ENCODE data around the gene GYPA.
"Not testable (repeated sequence)": the region's sequence is repeated elsewhere in the genome, so short reads cannot be mapped to it uniquely, and the experiment has no call there.

GYPA gene

DNA sequence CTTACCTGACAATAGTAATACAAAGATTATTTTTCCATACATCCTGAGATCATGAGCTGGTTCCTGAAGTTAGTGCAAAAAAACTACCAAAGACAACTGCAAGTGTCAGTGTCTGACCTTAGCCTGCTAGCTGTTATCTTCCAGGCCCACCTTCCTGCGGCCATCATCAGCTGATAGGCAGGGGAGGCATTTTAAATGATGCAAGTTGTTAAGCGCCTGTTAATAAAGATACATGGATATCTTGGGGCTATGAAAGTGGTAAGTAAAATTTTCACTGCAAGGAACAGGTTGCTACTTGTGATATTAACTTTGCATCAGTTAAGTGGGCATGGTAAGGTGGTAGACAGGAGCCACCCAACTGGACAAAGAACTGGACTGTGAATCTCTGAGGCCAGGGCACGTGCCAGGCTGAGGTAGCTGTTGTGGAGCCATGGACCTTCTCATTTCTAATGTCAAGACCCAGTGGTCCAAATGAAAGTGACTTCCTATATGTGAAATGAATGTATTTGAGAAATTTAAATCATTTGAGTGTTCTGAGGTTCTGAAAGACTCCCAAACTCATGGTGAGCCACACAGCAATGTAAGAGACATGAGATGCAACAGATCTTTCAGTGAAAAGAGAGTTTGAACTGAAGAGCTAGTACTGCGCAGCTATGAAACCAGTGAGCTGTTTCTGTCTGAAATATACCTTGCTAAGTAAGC, at the start of gene GYPA:
TSS of gene GYPA (minus strand) at position 125 of the 702 bp plus-strand sequence. CDS start at position 42, 83 bp downstream.
- DNase-seq (ENCODE audit: low spot score): not testable (repeated sequence)

DNA sequence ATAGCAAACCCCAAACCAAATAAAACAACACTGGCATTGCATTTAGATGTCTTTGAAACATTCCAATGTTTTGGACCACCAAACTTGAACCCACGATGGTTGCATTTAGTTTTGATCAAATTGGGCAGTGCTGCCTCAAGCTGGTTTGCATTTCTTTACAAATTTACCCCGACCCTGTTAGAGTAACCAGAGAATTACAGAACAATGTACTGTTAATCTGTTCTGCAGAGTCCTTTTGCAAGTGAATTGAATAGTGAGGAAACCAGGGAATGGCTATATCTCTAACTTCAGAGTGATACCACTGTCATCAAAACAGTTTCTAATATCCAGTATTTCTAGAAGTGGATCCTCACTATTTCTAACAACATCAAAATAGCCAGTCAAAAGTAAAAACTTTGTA, 49.5 kb upstream of the GYPA start:
- DNase-seq (ENCODE audit: low spot score): no peak

DNA sequence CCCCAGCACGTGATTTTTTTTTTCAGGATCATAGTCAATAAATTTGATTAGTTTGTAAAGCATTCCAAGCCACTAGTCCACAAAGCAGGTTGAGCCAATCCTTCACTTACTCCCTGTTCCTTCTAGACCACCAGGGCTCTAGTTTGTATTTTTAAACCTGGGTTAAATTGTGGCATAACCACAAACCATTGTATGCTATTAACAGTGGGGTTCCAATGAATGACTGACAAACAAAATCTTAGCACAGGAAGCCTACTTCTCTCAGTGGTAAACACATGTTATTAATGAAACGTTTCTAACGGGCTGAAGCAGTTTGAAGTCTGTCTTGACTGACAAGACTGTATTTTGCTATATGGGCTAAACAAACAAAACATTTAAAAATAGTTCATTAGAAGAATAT, 48.6 kb upstream of the GYPA start:
- no peak for DNase-seq (ENCODE audit: low spot score)

DNA sequence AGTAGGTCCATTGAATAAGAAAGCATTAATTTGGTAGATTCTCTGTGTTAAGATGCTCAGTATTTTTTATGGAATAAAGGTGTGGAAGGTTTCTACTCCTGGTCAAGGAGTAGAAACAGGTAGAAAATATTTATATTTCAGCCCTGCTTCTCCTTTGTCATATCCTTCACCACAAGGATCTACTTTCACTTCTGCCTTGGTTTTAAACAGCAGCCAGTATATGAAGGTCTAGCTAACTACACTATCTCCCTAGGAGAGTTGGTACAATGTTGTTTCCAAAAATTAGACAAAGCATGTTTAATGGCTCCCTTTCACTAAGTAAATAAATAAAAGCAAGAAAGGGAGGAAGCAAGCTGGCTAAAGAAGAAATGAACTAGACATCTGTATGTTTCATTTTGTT, 44.6 kb upstream of the GYPA start:
- DNase-seq (ENCODE audit: low spot score): no peak

DNA sequence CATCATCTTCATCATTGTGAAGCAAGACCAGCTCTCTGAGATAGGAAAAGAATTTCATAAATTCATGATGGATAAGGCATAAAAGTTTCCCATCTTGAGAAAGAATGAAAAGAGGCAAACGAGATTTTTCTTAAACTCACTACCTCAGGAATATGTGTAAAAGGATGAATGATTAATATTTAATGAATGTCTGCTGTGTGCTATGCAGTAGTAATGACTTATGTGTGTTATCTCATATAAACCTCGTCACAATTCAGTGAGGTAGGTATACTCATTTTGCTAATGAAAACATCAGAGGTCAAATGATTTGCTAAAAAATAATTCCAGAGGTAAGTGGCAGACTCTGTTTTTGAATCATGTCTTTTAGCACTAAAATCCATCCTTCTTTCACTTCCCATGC, 42.6 kb upstream of the GYPA start:
- DNase-seq (ENCODE audit: low spot score): no peak

DNA sequence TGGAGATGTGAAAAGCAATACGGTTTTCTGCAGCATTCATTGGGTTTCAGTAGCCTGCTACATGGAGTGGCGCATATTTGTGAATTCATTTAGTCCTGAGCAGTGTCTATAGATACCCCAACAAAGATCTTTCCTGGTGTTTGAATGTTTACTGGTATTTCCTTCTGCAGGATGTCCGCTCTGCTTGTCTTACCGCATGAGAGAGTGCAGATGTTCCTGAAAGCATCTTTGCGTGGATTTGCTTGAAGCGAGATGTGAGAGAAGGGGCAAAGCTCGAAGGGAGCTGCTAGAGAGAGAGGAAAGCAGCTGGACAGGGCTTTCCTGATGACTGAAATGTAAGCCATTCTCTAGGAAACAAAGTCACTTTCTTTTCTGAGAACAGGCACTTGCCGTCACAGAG, 40.9 kb upstream of the GYPA start:
- DNase-seq (ENCODE audit: low spot score): no peak

DNA sequence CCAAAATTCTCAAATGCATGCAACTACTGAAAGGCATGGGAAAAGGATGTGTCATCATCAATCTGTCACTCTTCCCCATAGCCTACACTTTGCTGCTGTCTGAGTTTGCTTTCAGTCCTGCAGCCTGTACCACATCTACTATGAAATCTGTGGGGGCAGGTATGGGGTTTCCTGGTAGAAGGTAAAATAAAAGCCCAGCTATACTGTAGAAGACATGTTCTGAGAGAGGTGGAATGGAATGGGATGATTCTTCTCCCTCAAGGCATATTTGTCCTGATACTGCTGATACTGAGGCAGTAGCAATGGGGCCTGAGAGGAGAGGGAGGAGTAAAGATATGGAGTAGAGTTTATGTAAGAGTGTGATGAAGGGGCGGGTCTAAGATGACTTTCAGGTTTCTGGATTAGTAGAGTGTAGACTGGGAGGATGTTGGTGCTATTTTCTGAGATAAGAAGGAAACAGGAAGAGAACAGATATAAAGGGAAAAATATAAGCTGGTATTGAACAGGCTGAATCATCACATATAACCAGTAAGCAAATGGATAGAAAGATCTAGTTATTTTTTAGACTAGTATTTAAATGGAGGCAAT, 38.7 kb upstream of the GYPA start:
- no peak for DNase-seq (ENCODE audit: low spot score)

DNA sequence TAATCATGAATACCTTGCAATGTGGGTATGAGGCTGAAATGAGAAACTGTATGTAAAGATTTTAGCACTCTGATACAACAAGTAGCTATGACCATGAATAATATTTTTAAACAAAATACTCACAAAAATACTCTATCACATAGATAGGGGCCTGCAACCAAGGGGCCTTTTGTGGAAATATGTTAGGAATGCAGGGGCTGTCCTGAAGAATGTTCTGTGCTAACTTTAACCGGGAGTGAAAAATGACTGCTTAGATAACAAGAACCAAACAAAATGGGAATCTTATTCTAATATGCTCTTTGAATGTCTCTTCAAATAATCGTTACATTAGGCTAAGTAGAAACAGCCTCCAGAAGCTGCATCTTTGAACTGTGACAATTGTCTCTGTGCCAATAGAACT, 37.9 kb upstream of the GYPA start:
- DNase-seq (ENCODE audit: low spot score): no peak

DNA sequence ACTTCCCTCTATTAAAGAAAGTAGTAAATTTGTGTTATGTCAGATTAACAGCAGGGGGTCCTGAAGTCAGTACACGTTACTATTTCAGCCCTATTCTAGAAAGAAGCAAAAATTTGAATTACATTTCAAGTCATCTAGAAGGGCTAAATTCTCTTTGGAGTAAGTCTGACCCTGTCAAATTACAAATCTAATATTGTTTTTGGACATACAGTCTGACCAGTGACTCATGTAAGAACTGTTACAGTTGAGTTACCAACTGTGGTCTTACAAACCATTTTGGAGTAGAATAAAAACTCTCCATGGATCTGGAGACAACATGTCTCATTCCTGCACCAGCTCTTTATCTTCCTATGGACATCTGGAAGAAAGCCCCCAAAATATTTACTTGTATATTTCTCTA, 36.0 kb upstream of the GYPA start:
- DNase-seq (ENCODE audit: low spot score): no peak

DNA sequence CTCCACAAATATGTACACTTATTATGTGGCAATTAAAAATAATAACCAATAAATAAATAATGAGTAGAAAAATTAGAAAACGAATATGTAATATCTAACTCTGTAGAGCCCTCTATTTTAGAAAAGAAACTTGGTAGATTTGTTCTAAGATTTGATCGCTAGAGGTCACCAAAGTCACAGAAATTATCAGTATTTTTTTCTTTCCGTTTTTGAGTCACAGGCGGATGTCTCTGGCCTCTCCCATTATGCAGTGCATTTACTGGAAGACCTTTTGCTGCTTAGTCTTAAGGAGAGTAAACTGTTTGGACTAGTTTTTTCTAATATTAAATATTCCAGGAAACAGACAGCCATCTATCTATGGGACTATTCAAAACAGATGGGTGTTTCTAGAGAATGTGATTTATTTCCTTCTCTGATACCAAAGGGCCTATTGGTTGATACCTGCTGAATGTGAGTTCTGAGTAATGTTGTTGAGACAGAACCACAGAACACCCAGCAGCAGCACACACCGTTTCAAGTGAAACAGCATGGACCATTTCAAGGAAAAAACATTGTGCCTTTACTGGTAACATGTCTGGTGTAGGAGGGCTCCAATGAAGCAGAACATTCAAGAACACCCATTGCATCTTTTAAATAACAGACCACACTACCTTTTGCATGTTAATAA, 34.0 kb upstream of the GYPA start:
- DNase-seq (ENCODE audit: low spot score): peak; percentile 54

DNA sequence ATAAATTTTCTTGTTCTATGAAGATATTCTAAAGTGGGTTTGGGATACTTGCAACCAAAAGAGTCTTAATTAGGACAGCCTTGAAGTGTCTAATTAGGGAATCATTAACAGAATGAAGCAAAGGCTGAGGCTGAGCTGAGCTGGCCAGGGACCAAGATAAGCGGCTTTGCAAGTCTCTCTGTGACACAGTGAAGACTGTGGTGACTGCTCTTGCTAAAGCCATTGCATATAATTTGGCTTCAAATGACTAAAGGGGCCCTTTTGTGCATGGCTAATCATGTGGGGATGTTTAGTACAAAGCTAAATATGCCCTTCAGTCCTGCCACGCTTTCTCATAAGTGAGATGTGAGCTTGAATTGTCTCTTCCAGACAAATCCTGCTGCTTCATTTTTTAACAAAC, 31.2 kb upstream of the GYPA start:
- no peak for DNase-seq (ENCODE audit: low spot score)

DNA sequence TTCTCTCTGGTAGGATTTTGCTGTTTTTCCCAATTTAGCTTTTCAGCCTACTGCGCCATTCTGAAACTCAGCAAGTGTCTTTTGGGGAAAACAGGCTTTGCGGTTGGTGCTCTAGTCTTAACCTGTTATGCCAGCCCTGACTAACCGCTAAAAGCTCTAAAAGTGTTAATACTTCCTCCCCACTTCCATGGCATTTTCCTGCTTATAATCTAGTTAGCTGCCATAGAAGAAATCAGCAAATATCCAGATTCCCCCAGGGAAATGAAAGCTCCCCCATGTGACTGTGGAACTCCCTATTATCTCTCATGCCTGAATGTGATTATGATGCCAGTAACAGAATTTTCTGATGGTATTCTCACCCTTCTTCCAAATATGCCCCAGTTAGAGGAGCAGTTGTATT, 28.7 kb upstream of the GYPA start:
- DNase-seq (ENCODE audit: low spot score): no peak

DNA sequence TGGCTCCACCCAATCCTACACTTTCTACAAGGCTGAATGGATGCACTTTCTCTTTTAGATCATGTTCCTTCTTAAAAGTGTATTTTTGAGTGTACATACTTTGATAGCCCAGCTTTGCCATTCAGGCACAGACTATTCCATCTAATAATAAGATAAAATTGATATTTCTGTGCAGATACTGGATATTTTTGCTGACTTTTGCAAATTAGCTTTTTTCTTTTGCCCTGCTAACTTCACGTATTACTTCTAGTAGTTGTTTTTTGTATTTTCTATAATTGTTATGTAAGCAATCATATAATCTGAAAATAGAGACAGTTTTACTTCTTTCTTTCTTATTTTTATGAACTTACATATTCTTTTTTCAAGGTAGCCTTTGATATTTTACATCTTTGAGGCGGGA, 13.5 kb upstream of the GYPA start:
- no peak for DNase-seq (ENCODE audit: low spot score)

DNA sequence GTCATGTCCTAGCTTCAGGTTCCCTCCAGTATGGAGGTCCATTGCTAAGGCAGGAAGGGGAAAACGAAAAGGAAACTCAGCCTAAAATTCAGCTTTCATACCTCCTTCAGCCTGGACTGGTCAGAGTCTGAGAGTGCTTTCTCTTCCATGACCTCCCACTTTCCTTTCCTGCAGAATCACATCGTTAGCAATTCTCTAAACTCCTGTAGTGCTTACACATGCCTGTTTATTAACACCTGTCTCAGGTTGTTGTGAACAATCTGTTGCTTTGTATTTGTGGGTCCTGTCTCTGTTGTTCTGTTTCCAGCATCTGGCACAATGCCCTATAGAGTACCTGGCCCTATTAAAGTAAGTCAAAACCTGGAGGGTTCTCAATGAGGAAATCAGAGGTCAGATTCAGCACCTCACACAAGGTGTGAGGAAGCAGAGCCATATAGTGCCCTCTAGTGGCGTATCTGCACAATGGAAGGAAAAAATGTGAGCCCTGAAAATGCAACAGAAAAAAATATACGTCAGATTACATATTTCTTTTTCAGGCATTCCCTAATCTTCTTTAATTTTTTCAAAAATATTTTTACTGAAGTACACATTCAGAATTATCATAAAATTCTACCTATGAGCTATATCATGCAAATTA, 2.3 kb upstream of the GYPA start:
- peak; percentile 36 for DNase-seq (ENCODE audit: low spot score)

DNA sequence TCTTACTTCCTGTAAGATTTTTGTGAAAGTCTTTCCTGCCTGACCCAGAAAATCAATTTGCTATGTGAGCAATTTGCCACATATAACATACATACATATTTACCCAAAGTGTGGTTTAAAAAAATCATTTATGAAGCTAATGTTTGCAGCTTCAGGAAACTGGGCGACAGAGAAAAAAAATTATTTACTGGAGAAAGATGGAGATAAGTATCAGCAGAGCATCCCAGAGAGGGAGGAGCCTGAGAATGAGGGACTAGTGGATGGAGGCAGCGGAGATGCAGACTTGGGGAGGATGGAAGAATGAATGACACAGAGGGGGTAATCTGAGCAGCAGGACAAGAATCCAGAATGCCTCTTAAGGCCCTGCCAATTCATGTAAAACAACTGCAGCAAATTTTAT, 975 bp upstream of the GYPA start:
- no peak for DNase-seq (ENCODE audit: low spot score)

DNA sequence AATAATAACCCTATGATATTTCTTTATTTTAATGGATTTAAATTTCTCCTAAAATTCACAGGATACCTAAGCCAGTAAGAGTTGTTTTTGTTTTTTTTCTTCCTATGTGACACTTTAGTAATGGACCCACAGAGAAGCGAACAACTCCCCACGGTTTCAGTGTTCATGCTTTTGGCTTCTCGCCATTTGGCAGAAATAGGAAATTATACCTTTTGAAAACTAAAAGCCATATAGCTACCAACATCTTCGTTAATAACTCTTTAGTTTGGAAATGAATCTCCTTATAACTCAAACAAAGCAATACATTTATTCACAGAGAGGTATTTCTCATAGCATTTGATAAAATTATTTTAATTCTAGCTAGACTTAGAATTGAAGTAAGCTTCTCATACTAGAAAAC, 527 bp downstream of the GYPA start:
- DNase-seq (ENCODE audit: low spot score): not testable (repeated sequence)

DNA sequence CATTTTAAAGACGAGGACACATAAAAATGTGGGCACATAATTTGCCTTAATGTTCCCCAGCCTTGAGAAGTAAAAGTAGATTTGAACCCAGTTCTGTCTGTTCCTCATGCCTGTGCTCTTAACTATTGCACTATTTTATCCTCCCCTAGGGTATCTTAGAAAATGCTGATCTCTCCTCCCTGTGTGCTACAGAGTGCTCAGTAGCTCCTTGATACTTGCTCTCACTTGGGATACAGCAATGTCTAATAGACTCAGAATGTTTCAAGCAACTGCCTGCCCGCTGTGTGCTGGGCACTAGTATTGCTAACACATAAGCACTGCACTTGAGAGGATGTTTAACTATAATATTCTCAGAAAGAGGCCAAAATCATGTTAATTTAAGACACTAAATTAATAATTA, 971 bp downstream of the GYPA start:
- DNase-seq (ENCODE audit: low spot score): not testable (repeated sequence)

DNA sequence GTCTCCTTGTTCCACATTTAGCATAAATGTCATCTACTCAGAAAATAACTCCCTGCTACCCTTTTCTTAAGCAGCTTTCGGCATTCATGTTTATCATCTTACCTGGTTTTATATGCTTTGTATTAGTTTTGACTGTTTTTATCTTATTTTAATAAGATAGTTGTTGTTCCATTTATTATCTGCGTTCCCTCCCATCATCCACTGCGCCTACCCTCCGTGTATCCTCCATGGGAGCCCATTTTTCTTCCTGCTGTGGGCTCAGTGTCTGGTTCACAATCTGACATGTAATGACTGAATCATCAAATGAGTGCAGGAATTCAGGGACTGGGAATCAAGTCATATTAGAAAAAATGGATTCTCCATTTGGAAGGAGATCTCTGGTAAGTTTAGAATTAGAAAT, 2.3 kb downstream of the GYPA start:
- DNase-seq (ENCODE audit: low spot score): not testable (repeated sequence)

DNA sequence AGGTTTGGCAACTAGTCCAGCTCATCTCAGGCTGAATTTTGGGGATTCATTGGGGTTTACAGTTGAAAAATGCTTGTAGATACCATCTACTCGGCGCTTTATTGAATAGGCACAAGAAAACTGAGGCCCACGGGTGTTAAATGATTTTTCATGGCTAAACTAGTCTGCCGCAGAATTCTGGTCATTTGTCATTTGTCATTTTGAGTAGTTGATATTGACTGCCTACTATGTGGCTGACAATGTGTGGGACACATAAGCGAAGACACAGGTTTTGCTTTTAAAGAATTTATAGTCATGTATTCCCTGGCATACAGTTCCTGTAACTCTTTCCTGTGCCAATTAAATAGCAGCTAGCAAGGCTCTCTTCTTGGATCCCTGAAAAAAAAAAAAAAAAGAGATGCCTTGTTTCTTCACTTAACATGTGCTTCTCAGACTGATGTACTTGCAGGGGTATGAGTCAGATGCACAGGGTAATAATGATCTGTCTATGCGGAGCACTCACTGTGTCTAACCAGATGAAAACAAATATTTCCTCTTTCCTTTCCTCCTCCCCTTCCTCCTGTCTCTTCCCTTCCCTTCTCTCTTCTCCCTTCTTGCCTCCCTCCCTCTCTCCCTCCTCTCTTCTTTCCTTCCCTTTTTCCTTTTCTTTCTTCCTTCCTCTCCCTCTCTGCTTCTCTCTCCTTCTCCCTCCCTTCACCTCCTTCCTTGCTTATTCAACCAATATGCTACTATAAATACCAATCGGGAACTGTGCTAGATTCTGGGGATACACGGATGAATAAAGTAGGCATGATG, 3.2 kb downstream of the GYPA start:
- not testable (repeated sequence) for DNase-seq (ENCODE audit: low spot score)

DNA sequence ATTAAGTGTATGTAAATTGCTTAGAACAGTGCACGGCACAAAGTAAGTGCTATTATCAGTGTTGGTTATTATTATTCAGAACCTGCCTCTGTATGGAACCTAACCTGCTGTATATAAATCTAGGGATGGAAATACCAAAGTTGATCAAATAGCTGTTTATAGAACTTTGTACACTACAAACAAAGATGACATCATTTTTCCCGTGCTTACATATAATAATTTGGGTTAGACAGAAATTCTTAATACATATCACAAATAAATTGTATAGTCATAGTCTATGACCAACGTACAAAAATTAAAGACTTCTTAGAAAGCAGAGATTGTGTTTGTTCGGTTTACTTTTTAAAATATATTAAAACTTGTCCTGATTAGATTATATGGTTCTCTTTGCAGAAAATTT, 4.3 kb downstream of the GYPA start:
- not testable (repeated sequence) for DNase-seq (ENCODE audit: low spot score)

DNA sequence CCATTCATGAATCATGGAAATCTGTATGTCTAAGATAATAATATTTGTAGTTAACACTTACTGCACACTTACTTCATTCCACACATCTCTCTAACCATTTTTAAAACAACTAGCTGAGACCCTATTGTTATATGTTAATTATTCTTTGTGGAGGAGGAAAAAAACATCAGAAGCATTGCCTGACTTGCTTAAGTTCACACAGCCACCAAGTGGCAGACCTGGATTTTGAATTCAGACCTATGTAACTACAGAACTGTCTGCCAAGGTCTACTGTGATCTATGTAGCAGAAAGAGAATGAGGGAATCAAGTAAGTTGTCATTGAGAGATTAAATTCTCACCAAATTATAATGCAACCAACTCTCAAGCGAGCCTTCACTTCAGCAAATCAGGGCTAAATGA, 10.4 kb downstream of the GYPA start:
- not testable (repeated sequence) for DNase-seq (ENCODE audit: low spot score)

DNA sequence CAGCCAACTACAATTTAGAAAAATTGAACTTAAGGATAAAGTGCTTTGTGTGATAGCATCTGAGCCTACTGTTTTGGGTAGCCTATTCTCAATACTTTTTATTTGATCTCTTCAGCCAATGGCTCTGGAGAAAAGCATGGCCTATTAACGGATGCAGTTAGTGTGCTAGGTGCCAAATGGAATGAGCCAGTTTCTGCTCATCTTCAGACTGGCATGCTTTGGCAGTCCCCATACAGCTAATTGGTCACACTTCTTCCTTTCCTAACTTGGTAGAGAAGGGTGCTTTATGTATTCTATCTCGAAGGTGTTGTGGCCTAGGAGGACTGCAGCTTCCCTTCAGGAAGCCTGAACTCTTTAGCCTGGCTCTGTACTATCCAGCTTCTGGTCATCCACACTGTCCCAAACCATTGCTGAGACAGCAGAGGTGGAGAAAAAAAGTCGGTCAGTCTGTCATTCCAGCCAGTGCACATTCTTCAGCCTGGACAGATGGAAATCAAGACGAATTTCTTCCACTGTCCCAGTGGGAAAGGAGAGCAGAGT, 11.1 kb downstream of the GYPA start:
- not testable (repeated sequence) for DNase-seq (ENCODE audit: low spot score)
